WTC11 (cell line): Measurements from ENCODE around the gene MEA1. TPM values are rescaled to one million over a fixed set of nuclear protein-coding genes. Genes with fewer than 3 reads are reported as not detected.

ENCODE experiments used
- ATAC-seq: fragments of 200-7000 bp; cut with Tn5 transposase; 2 replicates; pipeline ENCODE4 v1.10.0; 2021; ENCODE audit warnings: mild to moderate bottlenecking, moderate library complexity
- CTCF ChIA-PET: fragments of 300-600 bp; sonication (Branson Sonifier 250); formaldehyde crosslinking; loops from one replicate; lab custom pipeline; 2021; ENCODE audit warnings: antibody characterized with exemption; lab: Charles Lee
- POLR2A ChIA-PET: fragments of 350-600 bp; sonication (Branson Sonifier 250); formaldehyde crosslinking; loops from one replicate; lab custom pipeline; 2021; ENCODE audit warnings: antibody characterized with exemption; lab: Charles Lee
- DNase-seq: peaks from one replicate; pipeline ENCODE4 v3.0.0; 2021; ENCODE audit warnings: low spot score
- H3K27ac Mint-ChIP-seq: 2 replicates; pipeline ENCODE4 v1.8.0; 2021; ENCODE audit warnings: mixed read lengths
- H3K27me3 Mint-ChIP-seq: 2 replicates; pipeline ENCODE4 v1.8.0; 2021; ENCODE audit warnings: low read depth, mild to moderate bottlenecking, moderate library complexity, mixed read lengths
- H3K36me3 Mint-ChIP-seq: 2 replicates; pipeline ENCODE4 v1.8.0; 2021; ENCODE audit warnings: mixed read lengths
- H3K4me1 Mint-ChIP-seq: 2 replicates; pipeline ENCODE4 v1.8.0; 2022; ENCODE audit warnings: mixed read lengths
- H3K4me3 Mint-ChIP-seq: 2 replicates; pipeline ENCODE4 v1.8.0; 2021; ENCODE audit warnings: mild to moderate bottlenecking, moderate library complexity, mixed read lengths
- H3K9me3 Mint-ChIP-seq: 2 replicates; pipeline ENCODE4 v1.8.0; 2021; ENCODE audit warnings: mixed read lengths
- ATF2 ChIP-seq: sonication (generic); formaldehyde crosslinking; IDR thresholded peaks from 2 replicates; pipeline ENCODE4 v1.8.1; 2022; ENCODE audit warnings: low read depth, missing genetic modification reagents, borderline replicate concordance
- CBFB ChIP-seq: sonication (generic); formaldehyde crosslinking; IDR thresholded peaks from 2 replicates; pipeline ENCODE4 v1.8.1; 2022; ENCODE audit warnings: mild to moderate bottlenecking, low read depth, missing genetic modification reagents
- CDX4 ChIP-seq: fragments of 250-450 bp; sonication (Bioruptor Pico); IDR thresholded peaks from 2 replicates; pipeline ENCODE4 v1.9.0; 2021; ENCODE audit warnings: moderate library complexity, mild to moderate bottlenecking, inconsistent platforms, borderline replicate concordance
- CREB1 ChIP-seq: sonication (generic); formaldehyde crosslinking; IDR thresholded peaks from 2 replicates; pipeline ENCODE4 v1.8.0; 2023; ENCODE audit warnings: mild to moderate bottlenecking, missing genetic modification reagents
- CREM ChIP-seq: sonication (generic); formaldehyde crosslinking; IDR thresholded peaks from 2 replicates; pipeline ENCODE4 v1.8.1; 2022; ENCODE audit warnings: mild to moderate bottlenecking, missing genetic modification reagents, moderate library complexity
- FOXP1 ChIP-seq: sonication (generic); formaldehyde crosslinking; IDR thresholded peaks from 2 replicates; pipeline ENCODE4 v1.8.0; 2022; ENCODE audit warnings: missing genetic modification reagents, mild to moderate bottlenecking, moderate library complexity, borderline replicate concordance
- IRF2 ChIP-seq: sonication (generic); formaldehyde crosslinking; IDR thresholded peaks from 2 replicates; pipeline ENCODE4 v1.8.0; 2022; ENCODE audit warnings: low read depth, missing genetic modification reagents, borderline replicate concordance
- NR1H2 ChIP-seq: sonication (generic); formaldehyde crosslinking; IDR thresholded peaks from 2 replicates; pipeline ENCODE4 v1.9.0; 2021; ENCODE audit warnings: mild to moderate bottlenecking, moderate library complexity, missing genetic modification reagents
- NR2C2 ChIP-seq: sonication (generic); formaldehyde crosslinking; IDR thresholded peaks from 2 replicates; pipeline ENCODE4 v1.8.0; 2022; ENCODE audit warnings: mild to moderate bottlenecking, missing genetic modification reagents
- OVOL2 ChIP-seq: fragments of 250-450 bp; sonication (Bioruptor Pico); IDR thresholded peaks from 2 replicates; pipeline ENCODE4 v1.9.0; 2021; ENCODE audit warnings: mild to moderate bottlenecking, borderline replicate concordance
- PRRX2 ChIP-seq: fragments of 250-450 bp; sonication (Bioruptor Pico); IDR thresholded peaks from 2 replicates; pipeline ENCODE4 v1.8.0; 2021; ENCODE audit warnings: mild to moderate bottlenecking
- TEAD4 ChIP-seq: sonication (generic); formaldehyde crosslinking; IDR thresholded peaks from 2 replicates; pipeline ENCODE4 v1.8.0; 2022; ENCODE audit warnings: mild to moderate bottlenecking, missing genetic modification reagents
- ZBTB21 ChIP-seq: sonication (generic); formaldehyde crosslinking; IDR thresholded peaks from 2 replicates; pipeline ENCODE4 v1.8.1; 2023; ENCODE audit warnings: mild to moderate bottlenecking, missing genetic modification reagents, borderline replicate concordance
- ZNF138 ChIP-seq: sonication (generic); formaldehyde crosslinking; conservative IDR thresholded peaks from 2 replicates; pipeline ENCODE4 v1.8.1; 2022; ENCODE audit warnings: mild to moderate bottlenecking, moderate library complexity, missing genetic modification reagents
- ZNF416 ChIP-seq: fragments of 250-450 bp; sonication (Bioruptor Pico); IDR thresholded peaks from 2 replicates; pipeline ENCODE4 v1.9.0; 2021; ENCODE audit warnings: mild to moderate bottlenecking, inconsistent platforms
- ZNF425 ChIP-seq: fragments of 250-450 bp; sonication (Bioruptor Pico); conservative IDR thresholded peaks from 2 replicates; pipeline ENCODE4 v1.9.0; 2021; ENCODE audit warnings: mild to moderate bottlenecking
- ZNF512 ChIP-seq: sonication (generic); formaldehyde crosslinking; IDR thresholded peaks from 2 replicates; pipeline ENCODE4 v1.8.1; 2022; ENCODE audit warnings: missing genetic modification reagents, borderline replicate concordance
- total RNA-seq: library from RNA; stranded (reverse); gene quantifications from 3 replicates; pipeline ENCODE4 v1.2.3, GENCODE V29; 2021
- TF ChIP-seq, protein P1 (sequence below): sonication (generic); formaldehyde crosslinking; conservative IDR thresholded peaks from 2 replicates; pipeline ENCODE4 v1.8.1; 2022; ENCODE audit warnings: mild to moderate bottlenecking, missing genetic modification reagents
- TF ChIP-seq, protein P2 (sequence below): fragments of 250-450 bp; sonication (Bioruptor Pico); IDR thresholded peaks from 2 replicates; pipeline ENCODE4 v1.9.0; 2021; ENCODE audit warnings: mild to moderate bottlenecking, borderline replicate concordance
- TF ChIP-seq, protein P3 (sequence below): sonication (generic); formaldehyde crosslinking; conservative IDR thresholded peaks from 2 replicates; pipeline ENCODE4 v1.8.1; 2023; ENCODE audit warnings: mild to moderate bottlenecking, low read depth, missing genetic modification reagents, moderate library complexity

MEA1 gene
- total RNA-seq, 1 experiment from 2014 or later = 85.0 TPM

GRCh38 chr6:43020052-43020705 lies 6.4 kb upstream of the MEA1 start (continued):
- no peak for TF ChIP-seq TEAD4 (CRISPR knock-in tag)
- TF ChIP-seq CBFB (CRISPR knock-in tag) = no peak
- no peak for TF ChIP-seq CREM (CRISPR knock-in tag)
- TF ChIP-seq OVOL2 = no peak
- no peak for TF ChIP-seq ZNF512 (CRISPR knock-in tag)
- no peak for TF ChIP-seq FOXP1
- no peak for TF ChIP-seq ATF2 (CRISPR knock-in tag)
- no peak for TF ChIP-seq PRRX2 (CRISPR knock-in tag)
- no peak for TF ChIP-seq ZBTB21 (CRISPR knock-in tag)
- TF ChIP-seq NR1H2 (CRISPR knock-in tag) = no peak
- TF ChIP-seq, protein P1, sequence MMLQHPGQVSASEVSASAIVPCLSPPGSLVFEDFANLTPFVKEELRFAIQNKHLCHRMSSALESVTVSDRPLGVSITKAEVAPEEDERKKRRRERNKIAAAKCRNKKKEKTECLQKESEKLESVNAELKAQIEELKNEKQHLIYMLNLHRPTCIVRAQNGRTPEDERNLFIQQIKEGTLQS (CRISPR knock-in tag) = no peak

- ChIA-PET POLR2A (no interaction called here), CTCF (interaction anchor here (1.2 kb wide), 1 partner anchor 55 kb away, joined by 3 read pairs; no protein-coding TSS in a partner anchor)
- no peak overlapping the region for H3K27ac Mint-ChIP-seq
- H3K27me3 Mint-ChIP-seq = no peaks in the 10 kb centered on the region
- TF ChIP-seq, protein P2, sequence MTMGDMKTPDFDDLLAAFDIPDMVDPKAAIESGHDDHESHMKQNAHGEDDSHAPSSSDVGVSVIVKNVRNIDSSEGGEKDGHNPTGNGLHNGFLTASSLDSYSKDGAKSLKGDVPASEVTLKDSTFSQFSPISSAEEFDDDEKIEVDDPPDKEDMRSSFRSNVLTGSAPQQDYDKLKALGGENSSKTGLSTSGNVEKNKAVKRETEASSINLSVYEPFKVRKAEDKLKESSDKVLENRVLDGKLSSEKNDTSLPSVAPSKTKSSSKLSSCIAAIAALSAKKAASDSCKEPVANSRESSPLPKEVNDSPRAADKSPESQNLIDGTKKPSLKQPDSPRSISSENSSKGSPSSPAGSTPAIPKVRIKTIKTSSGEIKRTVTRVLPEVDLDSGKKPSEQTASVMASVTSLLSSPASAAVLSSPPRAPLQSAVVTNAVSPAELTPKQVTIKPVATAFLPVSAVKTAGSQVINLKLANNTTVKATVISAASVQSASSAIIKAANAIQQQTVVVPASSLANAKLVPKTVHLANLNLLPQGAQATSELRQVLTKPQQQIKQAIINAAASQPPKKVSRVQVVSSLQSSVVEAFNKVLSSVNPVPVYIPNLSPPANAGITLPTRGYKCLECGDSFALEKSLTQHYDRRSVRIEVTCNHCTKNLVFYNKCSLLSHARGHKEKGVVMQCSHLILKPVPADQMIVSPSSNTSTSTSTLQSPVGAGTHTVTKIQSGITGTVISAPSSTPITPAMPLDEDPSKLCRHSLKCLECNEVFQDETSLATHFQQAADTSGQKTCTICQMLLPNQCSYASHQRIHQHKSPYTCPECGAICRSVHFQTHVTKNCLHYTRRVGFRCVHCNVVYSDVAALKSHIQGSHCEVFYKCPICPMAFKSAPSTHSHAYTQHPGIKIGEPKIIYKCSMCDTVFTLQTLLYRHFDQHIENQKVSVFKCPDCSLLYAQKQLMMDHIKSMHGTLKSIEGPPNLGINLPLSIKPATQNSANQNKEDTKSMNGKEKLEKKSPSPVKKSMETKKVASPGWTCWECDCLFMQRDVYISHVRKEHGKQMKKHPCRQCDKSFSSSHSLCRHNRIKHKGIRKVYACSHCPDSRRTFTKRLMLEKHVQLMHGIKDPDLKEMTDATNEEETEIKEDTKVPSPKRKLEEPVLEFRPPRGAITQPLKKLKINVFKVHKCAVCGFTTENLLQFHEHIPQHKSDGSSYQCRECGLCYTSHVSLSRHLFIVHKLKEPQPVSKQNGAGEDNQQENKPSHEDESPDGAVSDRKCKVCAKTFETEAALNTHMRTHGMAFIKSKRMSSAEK (CRISPR knock-in tag) = no peak
- no peak for TF ChIP-seq CDX4 (CRISPR knock-in tag)
- TF ChIP-seq ZNF138 = no peak
- TF ChIP-seq, protein P3, sequence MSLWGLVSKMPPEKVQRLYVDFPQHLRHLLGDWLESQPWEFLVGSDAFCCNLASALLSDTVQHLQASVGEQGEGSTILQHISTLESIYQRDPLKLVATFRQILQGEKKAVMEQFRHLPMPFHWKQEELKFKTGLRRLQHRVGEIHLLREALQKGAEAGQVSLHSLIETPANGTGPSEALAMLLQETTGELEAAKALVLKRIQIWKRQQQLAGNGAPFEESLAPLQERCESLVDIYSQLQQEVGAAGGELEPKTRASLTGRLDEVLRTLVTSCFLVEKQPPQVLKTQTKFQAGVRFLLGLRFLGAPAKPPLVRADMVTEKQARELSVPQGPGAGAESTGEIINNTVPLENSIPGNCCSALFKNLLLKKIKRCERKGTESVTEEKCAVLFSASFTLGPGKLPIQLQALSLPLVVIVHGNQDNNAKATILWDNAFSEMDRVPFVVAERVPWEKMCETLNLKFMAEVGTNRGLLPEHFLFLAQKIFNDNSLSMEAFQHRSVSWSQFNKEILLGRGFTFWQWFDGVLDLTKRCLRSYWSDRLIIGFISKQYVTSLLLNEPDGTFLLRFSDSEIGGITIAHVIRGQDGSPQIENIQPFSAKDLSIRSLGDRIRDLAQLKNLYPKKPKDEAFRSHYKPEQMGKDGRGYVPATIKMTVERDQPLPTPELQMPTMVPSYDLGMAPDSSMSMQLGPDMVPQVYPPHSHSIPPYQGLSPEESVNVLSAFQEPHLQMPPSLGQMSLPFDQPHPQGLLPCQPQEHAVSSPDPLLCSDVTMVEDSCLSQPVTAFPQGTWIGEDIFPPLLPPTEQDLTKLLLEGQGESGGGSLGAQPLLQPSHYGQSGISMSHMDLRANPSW (CRISPR knock-in tag) = no peak
- TF ChIP-seq IRF2 (CRISPR knock-in tag) = no peak
- no peak for TF ChIP-seq ZNF425
- TF ChIP-seq, protein P1 (CRISPR knock-in tag) = no peak
- TF ChIP-seq CREB1 = no peak
- no peak for TF ChIP-seq NR2C2 (CRISPR knock-in tag)
- TF ChIP-seq ZNF416 (CRISPR knock-in tag) = no peak
- TF ChIP-seq, all 79 proteins: peak for 0
- no peaks in the 10 kb centered on the region for H3K9me3 Mint-ChIP-seq
- peaks cover 20% of the 10 kb centered on the region for H3K4me1 Mint-ChIP-seq
- H3K36me3 Mint-ChIP-seq = peaks cover 27% of the 10 kb centered on the region
- no peak for ATAC-seq
- no peak for DNase-seq
- no peak overlapping the region for H3K4me3 Mint-ChIP-seq
These were observed 5.4 kb upstream of the MEA1 start for GRCh38 chr6:43019152-43019551.
